Measurements from ENCODE around the gene ATP1A4. TPM values are rescaled to one million over a fixed set of nuclear protein-coding genes. Genes with fewer than 3 reads are reported as not detected.
"Not testable (repeated sequence)": the region's sequence is repeated elsewhere in the genome, so short reads cannot be mapped to it uniquely, and the experiment has no call there.

ATP1A4 gene
- total and polyA plus RNA-seq, 2 donors from 2014 or later, result 0.19 TPM; not detected in 1

GRCh38 chr1:160108888-160109662, 42.3 kb upstream of the ATP1A4 start:
- Histone ChIP-seq H3K4me3 (ENCODE audit: low read length in 3 of 3) (no peak overlapping the region), H3K36me3 (ENCODE audit: control insufficient read depth in 2 of 3, insufficient read depth in 3 of 3, low read length in 3 of 3) (no peaks in the 10 kb centered on the region), H3K27me3 (ENCODE audit: control insufficient read depth, insufficient read depth, low read length) (no peaks in the 10 kb centered on the region), H3K9ac (ENCODE audit: low read length in 3 of 3) (no peak overlapping the region), H3K27ac (ENCODE audit: low read depth in 2 of 2, low read length in 2 of 2) (no peak overlapping the region), H3K4me1 (ENCODE audit: control insufficient read depth in 2 of 3, insufficient read depth in 2 of 3, low read depth in 1 of 3, low read length in 3 of 3) (no peaks in the 10 kb centered on the region), H3K9me3 (ENCODE audit: control insufficient read depth in 2 of 3, insufficient read depth in 1 of 3, low read length in 3 of 3) (no peaks in the 10 kb centered on the region)
- intact Hi-C loops (cut with DNase I), result no loop called here
- peak; percentile 46 for TF ChIP-seq CTCF (IDR thresholded peaks at IDR 0.05; ENCODE audit: borderline replicate concordance, extremely low read depth, insufficient read depth)
- DNase-seq (peak in 4 of 5 donors; percentile 42 to 81 (median 64)), FAIRE-seq (no peak)

- H3K27ac ChIP-seq (ENCODE audit: low read depth in 2 of 2, low read length in 2 of 2), result no peak overlapping the region
- no peaks in the 10 kb centered on the region for H3K27me3 ChIP-seq (ENCODE audit: control insufficient read depth, insufficient read depth, low read length)
- no peaks in the 10 kb centered on the region for H3K4me1 ChIP-seq (ENCODE audit: control insufficient read depth in 2 of 3, insufficient read depth in 2 of 3, low read depth in 1 of 3, low read length in 3 of 3)
- H3K9ac ChIP-seq (ENCODE audit: low read length in 3 of 3), result no peak overlapping the region
- H3K9me3 ChIP-seq (ENCODE audit: control insufficient read depth in 2 of 3, insufficient read depth in 1 of 3, low read length in 3 of 3), result no peaks in the 10 kb centered on the region
- intact Hi-C loops (cut with DNase I), result no loop called here
- H3K4me3 ChIP-seq (ENCODE audit: low read length in 3 of 3), result no peak overlapping the region
- DNase-seq (no peak), FAIRE-seq (no peak)
- no peaks in the 10 kb centered on the region for H3K36me3 ChIP-seq (ENCODE audit: control insufficient read depth in 2 of 3, insufficient read depth in 3 of 3, low read length in 3 of 3)
- TF ChIP-seq CTCF (IDR thresholded peaks at IDR 0.05; ENCODE audit: borderline replicate concordance, extremely low read depth, insufficient read depth), result no peak
These were observed 41.7 kb upstream of the ATP1A4 start for GRCh38 chr1:160109686-160110085.

GRCh38 chr1:160111462-160111861, 39.9 kb upstream of the ATP1A4 start:
- H3K4me1 ChIP-seq (ENCODE audit: control insufficient read depth in 2 of 3, insufficient read depth in 2 of 3, low read depth in 1 of 3, low read length in 3 of 3); FAIRE-seq; H3K36me3 ChIP-seq (ENCODE audit: control insufficient read depth in 2 of 3, insufficient read depth in 3 of 3, low read length in 3 of 3); H3K9ac ChIP-seq (ENCODE audit: low read length in 3 of 3); H3K27me3 ChIP-seq (ENCODE audit: control insufficient read depth, insufficient read depth, low read length); intact Hi-C loops (cut with DNase I); H3K27ac ChIP-seq (ENCODE audit: low read depth in 2 of 2, low read length in 2 of 2); H3K9me3 ChIP-seq (ENCODE audit: control insufficient read depth in 2 of 3, insufficient read depth in 1 of 3, low read length in 3 of 3); H3K4me3 ChIP-seq (ENCODE audit: low read length in 3 of 3); DNase-seq: not testable (repeated sequence)

GRCh38 chr1:160112357-160112756, 39.0 kb upstream of the ATP1A4 start:
- H3K9ac ChIP-seq (ENCODE audit: low read length in 3 of 3), result no peak overlapping the region
- DNase-seq, result peak in 1 of 5 donors; percentile 48
- H3K4me1 ChIP-seq (ENCODE audit: control insufficient read depth in 2 of 3, insufficient read depth in 2 of 3, low read depth in 1 of 3, low read length in 3 of 3), result no peaks in the 10 kb centered on the region
- FAIRE-seq, result no peak
- H3K9me3 ChIP-seq (ENCODE audit: control insufficient read depth in 2 of 3, insufficient read depth in 1 of 3, low read length in 3 of 3), result no peaks in the 10 kb centered on the region
- intact Hi-C loops (cut with DNase I), result no loop called here
- H3K4me3 ChIP-seq (ENCODE audit: low read length in 3 of 3), result no peak overlapping the region
- TF ChIP-seq CTCF (IDR thresholded peaks at IDR 0.05; ENCODE audit: borderline replicate concordance, extremely low read depth, insufficient read depth), result no peak
- H3K27me3 ChIP-seq (ENCODE audit: control insufficient read depth, insufficient read depth, low read length), result no peaks in the 10 kb centered on the region
- H3K36me3 ChIP-seq (ENCODE audit: control insufficient read depth in 2 of 3, insufficient read depth in 3 of 3, low read length in 3 of 3), result no peaks in the 10 kb centered on the region
- H3K27ac ChIP-seq (ENCODE audit: low read depth in 2 of 2, low read length in 2 of 2), result no peak overlapping the region
